ENCODE results near the gene CCDC68. TPM values are rescaled to one million over a fixed set of nuclear protein-coding genes. Genes with fewer than 3 reads are reported as not detected.

The CCDC68 gene
- total and polyA plus RNA-seq, 2 of the 4 experiments (the other 2 are of a cell fraction), result 0.46 to 0.54 TPM

- H4K5ac ChIP-seq (ENCODE audit: low read depth, low read length), result peak overlapping the region; percentile 77; the same call in 1 of the 2 replicates
- H3K4me1 ChIP-seq (ENCODE audit: control insufficient read depth, insufficient read depth, low read length), result peaks cover 8% of the 10 kb centered on the region; the same call in 1 of the 2 replicates
- H2AK5ac ChIP-seq (ENCODE audit: low read depth, low read length), result peak overlapping the region; percentile 82
- H4K91ac ChIP-seq (ENCODE audit: insufficient read depth, low read depth, low read length), result peak overlapping the region; percentile 63; the same call in 1 of the 2 replicates
- no peak overlapping the region for H2AK9ac ChIP-seq (replicated peaks; ENCODE audit: low read depth, low read length, poor library complexity)
- intact Hi-C loops (cut with micrococcal nuclease) (no loop called here), dilution Hi-C loops (cut with HindIII; ENCODE audit: low sequenced_read_pairs, unreplicated experiment) (no loop called here), in situ Hi-C loops (cut with MboI; ENCODE audit: low sequenced_read_pairs) (no loop called here)
- DNase-seq (no peak), ATAC-seq (ENCODE audit: low read depth) (no peak)
- no peaks in the 10 kb centered on the region for H4K20me1 ChIP-seq (ENCODE audit: insufficient read depth, low read length)
- no peak overlapping the region for H3K4me3 ChIP-seq (ENCODE audit: insufficient read depth, low read depth, low read length)
- H3K18ac ChIP-seq (ENCODE audit: low read depth, low read length), result peak overlapping the region; percentile 93; the same call in 1 of the 2 replicates
- H3K23ac ChIP-seq (ENCODE audit: low read depth, low read length), result peak overlapping the region; percentile 96
- no peaks in the 10 kb centered on the region for H3K36me3 ChIP-seq (ENCODE audit: control insufficient read depth, insufficient read depth, low read length)
- no peak for TF ChIP-seq USF2 (IDR thresholded peaks at IDR 0.05; ENCODE audit: low read depth, low read length)
- TF ChIP-seq CEBPB (IDR thresholded peaks at IDR 0.05; ENCODE audit: low read depth, low read length), result no peak
- TF ChIP-seq MXI1 (IDR thresholded peaks at IDR 0.05; ENCODE audit: borderline replicate concordance, low read depth, low read length), result no peak
- TF ChIP-seq RCOR1 (IDR thresholded peaks at IDR 0.05; ENCODE audit: insufficient replicate concordance, low read length), result no peak
- no peak for TF ChIP-seq RAD21 (IDR thresholded peaks at IDR 0.05; ENCODE audit: low read length)
- TF ChIP-seq RFX5 (IDR thresholded peaks at IDR 0.05; ENCODE audit: low read depth, low read length), result no peak
- no peak for TF ChIP-seq MAZ (IDR thresholded peaks at IDR 0.05; ENCODE audit: borderline replicate concordance, low read depth, low read length)
- no peak for TF ChIP-seq ELK1 (IDR thresholded peaks at IDR 0.05; ENCODE audit: borderline replicate concordance, low read depth, low read length)
- TF ChIP-seq SMC3 (IDR thresholded peaks at IDR 0.05; ENCODE audit: low read depth, low read length), result no peak
- TF ChIP-seq MAFK (IDR thresholded peaks at IDR 0.05; ENCODE audit: low read depth, low read length), result no peak
- TF ChIP-seq BHLHE40 (IDR thresholded peaks at IDR 0.05; ENCODE audit: low read depth, low read length), result no peak
- TF ChIP-seq, protein P1, sequence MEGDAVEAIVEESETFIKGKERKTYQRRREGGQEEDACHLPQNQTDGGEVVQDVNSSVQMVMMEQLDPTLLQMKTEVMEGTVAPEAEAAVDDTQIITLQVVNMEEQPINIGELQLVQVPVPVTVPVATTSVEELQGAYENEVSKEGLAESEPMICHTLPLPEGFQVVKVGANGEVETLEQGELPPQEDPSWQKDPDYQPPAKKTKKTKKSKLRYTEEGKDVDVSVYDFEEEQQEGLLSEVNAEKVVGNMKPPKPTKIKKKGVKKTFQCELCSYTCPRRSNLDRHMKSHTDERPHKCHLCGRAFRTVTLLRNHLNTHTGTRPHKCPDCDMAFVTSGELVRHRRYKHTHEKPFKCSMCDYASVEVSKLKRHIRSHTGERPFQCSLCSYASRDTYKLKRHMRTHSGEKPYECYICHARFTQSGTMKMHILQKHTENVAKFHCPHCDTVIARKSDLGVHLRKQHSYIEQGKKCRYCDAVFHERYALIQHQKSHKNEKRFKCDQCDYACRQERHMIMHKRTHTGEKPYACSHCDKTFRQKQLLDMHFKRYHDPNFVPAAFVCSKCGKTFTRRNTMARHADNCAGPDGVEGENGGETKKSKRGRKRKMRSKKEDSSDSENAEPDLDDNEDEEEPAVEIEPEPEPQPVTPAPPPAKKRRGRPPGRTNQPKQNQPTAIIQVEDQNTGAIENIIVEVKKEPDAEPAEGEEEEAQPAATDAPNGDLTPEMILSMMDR (conservative IDR thresholded peaks at IDR 0.05; ENCODE audit: low read depth, low read length), result no peak
- TF ChIP-seq NFE2L2 (IDR thresholded peaks at IDR 0.05; ENCODE audit: low read depth, low read length), result no peak
- TF ChIP-seq POLR2A (IDR thresholded peaks at IDR 0.05; ENCODE audit: low read depth, low read length), result no peak
- no peak for TF ChIP-seq FOS (IDR thresholded peaks at IDR 0.05; ENCODE audit: low read depth, low read length)
- no peak for TF ChIP-seq CHD1 (IDR thresholded peaks at IDR 0.05; ENCODE audit: low read depth, low read length)
- H3K9me3 ChIP-seq (ENCODE audit: control insufficient read depth, insufficient read depth, low read length), result no peaks in the 10 kb centered on the region
- no peaks in the 10 kb centered on the region for H3K79me1 ChIP-seq (ENCODE audit: low read depth in 1 of 2, low read length in 2 of 2)
- WGBS, 2 experiments (ENCODE audit: extremely low coverage in 2 of 2, insufficient read length in 1 of 2), result no CpG with 5 or more reads among the region's 4 CpGs
- H3K27me3 ChIP-seq (ENCODE audit: control insufficient read depth, insufficient read depth, low read length), result no peaks in the 10 kb centered on the region
- no peak overlapping the region for H3K4me2 ChIP-seq (ENCODE audit: low read depth, low read length)
- peak overlapping the region; percentile 61 for H3K56ac ChIP-seq (ENCODE audit: extremely low read depth, insufficient read depth, low read length)
- POLR2A ChIA-PET (ENCODE audit: unreplicated experiment), result no interaction called here
- H3K9ac ChIP-seq (ENCODE audit: low read depth, low read length), result no peak overlapping the region
- peak overlapping the region; percentile 99 for H2BK120ac ChIP-seq (ENCODE audit: low read depth, low read length)
- no peak overlapping the region for H2AFZ ChIP-seq (replicated peaks; ENCODE audit: low read length, poor library complexity)
- peak overlapping the region; percentile 98 for H3K4ac ChIP-seq (ENCODE audit: low read depth, low read length)
- peak overlapping the region; percentile 75 to 89; a peak in 3 of 4 replicates for H4K8ac ChIP-seq (ENCODE audit: low read depth in 2 of 2, low read length in 2 of 2)
- peaks cover 3% of the 10 kb centered on the region; the same call in 1 of the 2 replicates for H3K9me1 ChIP-seq (ENCODE audit: insufficient read depth, low read length)
- H2BK20ac ChIP-seq (ENCODE audit: low read depth, low read length), result peak overlapping the region; percentile 99
- CTCF ChIA-PET, result interaction anchor here (1.1 to 1.2 kb wide), 2 partner anchors 15 to 289 kb away, joined by 3 to 6 read pairs; no protein-coding TSS in a partner anchor
- H2BK15ac ChIP-seq (ENCODE audit: low read depth, low read length), result peak overlapping the region; percentile 95
- BruUV-seq (replicated peaks), result no TSS peak
- peak overlapping the region; percentile 95 for H3K14ac ChIP-seq (replicated peaks; ENCODE audit: low read depth, low read length)
- H3K27ac ChIP-seq (ENCODE audit: insufficient read depth, low read length), result peak overlapping the region; percentile 45
- H2BK5ac ChIP-seq (ENCODE audit: low read depth, low read length, poor library complexity, severe bottlenecking), result peak overlapping the region; percentile 81
Observed at GRCh38 chr18:54967786-54968185, 8.5 kb upstream of the CCDC68 start.

Measured in IMR-90 (cell line).